CD4-positive, alpha-beta T cell treated with Interleukin-1 beta for 1 hour (primary cell): ENCODE measurements around the gene EPOP.
"Not testable (repeated sequence)": the region's sequence is repeated elsewhere in the genome, so short reads cannot be mapped to it uniquely, and the experiment has no call there.

Experiments
- DNase-seq, 2 donors: peaks; one replicate each; pipeline ENCODE4 v3.0.0-alpha.2; 2020 to 2022

The EPOP gene

DNA sequence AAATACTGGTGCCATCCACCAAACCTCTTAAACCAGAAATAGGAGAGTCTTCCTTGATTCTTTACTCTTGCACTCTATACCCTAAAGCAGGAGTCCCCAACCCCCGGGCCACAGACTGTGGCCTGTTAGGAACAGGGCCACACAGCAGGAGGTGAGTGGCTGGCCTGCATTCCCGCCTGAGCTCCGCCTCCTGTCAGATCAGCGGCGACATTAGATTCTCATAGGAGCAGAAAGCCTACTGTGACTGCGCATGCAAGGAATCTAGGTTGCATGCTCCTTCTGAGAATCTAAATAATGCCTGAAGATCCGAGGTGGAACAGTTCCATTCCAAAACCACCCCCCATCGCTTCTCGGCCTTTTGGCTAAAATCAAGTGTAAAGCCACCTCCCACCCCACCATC lies 38.7 kb downstream of the EPOP start:
- DNase-seq = no peak

DNA sequence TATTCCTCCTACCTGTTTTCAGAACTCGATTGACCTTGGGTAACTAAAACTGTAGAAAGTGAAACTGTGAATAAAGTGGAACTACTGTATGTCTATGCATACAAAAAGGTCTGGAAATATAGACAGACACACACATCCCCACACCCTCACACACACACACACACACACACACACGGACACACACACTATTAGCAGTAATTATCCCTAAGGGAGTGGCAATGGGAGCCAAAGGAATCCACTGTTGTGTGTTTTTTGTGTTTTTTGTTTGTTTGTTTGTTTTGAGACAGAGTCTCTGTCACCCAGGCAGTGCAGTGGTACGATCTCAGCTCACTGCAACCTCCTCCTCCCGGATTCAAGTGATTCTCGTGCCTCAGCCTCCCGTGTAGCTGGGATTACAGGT lies 42.4 kb downstream of the EPOP start:
- DNase-seq = no peak

DNA sequence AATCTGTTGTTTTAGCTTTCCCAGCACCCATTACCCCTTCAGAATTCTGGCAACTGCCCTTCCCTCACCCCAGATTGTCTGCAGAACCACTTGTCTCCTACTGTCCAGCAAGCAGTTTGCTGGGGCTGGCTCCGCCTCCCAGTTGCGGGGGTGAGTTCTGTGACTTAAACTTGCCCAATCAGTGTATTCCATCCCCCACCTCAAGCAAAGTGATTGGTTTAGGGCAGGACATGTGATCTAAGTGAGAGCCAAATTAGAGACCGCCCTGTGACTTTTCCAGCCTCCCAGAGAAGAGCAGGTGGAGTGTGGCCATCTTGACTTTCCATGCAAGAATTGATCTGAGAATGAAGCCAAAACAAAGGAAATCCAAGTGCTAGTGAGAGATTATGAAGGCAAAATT lies 46.3 kb downstream of the EPOP start:
- no peak for DNase-seq

DNA sequence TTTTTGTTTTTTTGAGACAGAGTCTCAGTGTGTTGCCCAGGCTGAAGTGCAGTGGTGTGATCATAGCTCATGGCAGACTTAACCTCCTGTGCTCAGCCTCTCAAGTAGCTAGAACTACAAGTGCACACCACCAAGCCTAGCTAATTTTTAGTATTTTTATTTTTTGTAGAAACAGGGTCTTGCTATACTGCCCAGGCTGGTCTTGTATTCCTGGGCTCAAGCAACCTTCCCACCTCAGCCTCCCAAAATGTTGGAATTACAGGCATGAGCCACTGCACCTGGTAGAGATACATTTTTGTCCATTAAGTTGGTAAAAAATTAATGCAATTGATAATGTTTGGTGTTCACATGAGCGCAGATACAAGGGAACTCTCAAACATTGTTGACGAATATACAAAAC lies 46.8 kb downstream of the EPOP start:
- DNase-seq = no peak

DNA sequence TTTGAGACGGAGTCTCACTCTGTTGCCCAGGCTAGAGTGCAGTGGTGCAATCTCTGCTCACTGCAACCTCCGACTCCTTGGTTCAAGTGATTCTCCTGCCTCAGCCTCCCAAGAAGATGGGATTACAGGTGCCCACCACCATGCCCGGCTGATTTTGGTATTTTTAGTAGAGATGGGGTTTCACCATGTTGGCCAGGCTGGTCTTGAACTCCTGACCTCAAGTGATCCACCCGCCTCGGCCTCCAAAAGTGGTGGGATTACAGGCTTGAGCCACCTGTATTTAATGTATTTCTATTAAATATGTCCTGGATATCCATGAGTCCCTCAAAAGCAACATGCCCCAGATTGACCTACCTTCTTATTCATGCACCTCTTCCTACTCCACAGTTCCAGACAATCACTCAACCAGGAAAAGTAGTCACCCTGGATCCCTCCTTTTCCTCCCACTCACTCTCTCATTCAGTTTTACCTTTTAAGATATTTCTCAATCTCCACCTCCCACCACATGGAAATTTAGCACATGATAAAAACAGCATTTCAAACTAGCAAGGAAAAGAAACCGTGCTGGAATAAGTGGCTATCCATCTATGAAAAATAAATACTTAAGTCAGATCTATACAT lies 48.0 kb downstream of the EPOP start:
- not testable (repeated sequence) for DNase-seq

DNA sequence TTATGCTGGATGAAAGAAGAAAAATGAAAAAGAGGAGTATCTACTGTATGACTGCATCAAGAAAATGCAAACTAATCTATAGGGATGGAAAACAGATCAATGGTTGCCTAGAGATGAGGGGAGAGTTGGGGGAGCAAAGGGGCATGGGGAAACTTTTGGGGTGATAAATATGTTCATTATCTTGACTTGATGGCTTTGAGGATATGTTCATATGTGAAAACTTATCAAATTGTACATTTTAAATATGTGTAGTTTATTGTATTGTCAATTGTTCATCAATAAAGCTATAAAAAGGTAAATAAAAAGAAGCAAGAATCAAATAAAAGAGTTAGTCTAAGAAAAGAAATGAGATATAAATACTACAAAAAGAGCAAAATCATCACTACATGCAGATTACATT lies 49.3 kb downstream of the EPOP start:
- DNase-seq = no peak

DNA sequence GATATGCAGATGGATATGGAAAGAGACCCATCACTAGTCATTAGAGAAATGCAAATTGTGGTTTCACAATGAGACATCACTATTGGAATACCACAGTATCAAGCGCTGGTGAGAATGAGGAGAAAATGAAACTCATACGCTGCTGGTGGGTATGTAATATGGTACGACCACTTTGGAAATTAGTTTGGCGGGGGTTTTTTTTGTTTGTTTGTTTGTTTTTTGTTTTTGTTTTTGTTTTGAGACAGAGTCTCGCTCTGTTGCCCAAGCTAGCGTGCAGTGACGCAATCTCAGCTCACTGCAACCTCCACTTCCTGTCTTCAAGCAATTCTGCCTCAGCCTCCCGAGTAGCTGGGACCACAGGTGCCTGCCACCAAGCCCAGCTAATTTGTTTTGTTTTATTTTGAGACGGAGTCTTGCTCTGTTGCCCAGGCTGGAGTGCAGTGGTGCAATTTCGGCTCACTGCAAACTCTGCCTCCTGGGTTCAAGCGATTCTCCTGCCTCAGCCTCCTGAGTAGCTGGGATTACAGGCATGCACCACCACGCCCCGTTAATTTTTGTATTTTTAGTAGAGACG lies 49.9 kb downstream of the EPOP start:
- DNase-seq = peak in 1 of 2 donors; percentile 12
